H9 (cell line): ENCODE results near the gene NPIPA2. TPM values are rescaled to one million over a fixed set of nuclear protein-coding genes. Genes with fewer than 3 reads are reported as not detected.
"Not testable (repeated sequence)": the region's sequence is repeated elsewhere in the genome, so short reads cannot be mapped to it uniquely, and the experiment has no call there.

Experiments used
- DNase-seq: peaks from one replicate; pipeline ENCODE4 v3.0.0-alpha.2; 2017
- H2AFZ ChIP-seq: one replicate; pipeline ENCODE4 v1.6.1; 2013; ENCODE audit warnings: mild to moderate bottlenecking, low read length, control low read depth, moderate library complexity
- H2AK5ac ChIP-seq: 2 replicates; pipeline ENCODE4 v1.6.1; 2013; ENCODE audit warnings: low read length, control low read depth, mixed read lengths; ENCODE audit not compliant: insufficient read length
- H2BK120ac ChIP-seq: one replicate; pipeline ENCODE4 v1.6.1; 2013; ENCODE audit warnings: low read depth, mild to moderate bottlenecking, low read length, control low read depth, inconsistent platforms; ENCODE audit not compliant: poor library complexity, severe bottlenecking
- H2BK12ac ChIP-seq: 2 replicates; pipeline ENCODE4 v1.6.1; 2013; ENCODE audit warnings: low read length, control low read depth, mixed read lengths, low read depth; ENCODE audit not compliant: insufficient read length
- H2BK15ac ChIP-seq: 2 replicates; pipeline ENCODE4 v1.6.1; 2013; ENCODE audit warnings: low read depth, low read length, control low read depth
- H2BK20ac ChIP-seq: one replicate; pipeline ENCODE4 v1.6.1; 2013; ENCODE audit warnings: low read depth, mild to moderate bottlenecking, low read length, control low read depth, inconsistent platforms; ENCODE audit not compliant: poor library complexity, severe bottlenecking
- H2BK5ac ChIP-seq: 2 replicates; pipeline ENCODE4 v1.6.1; 2013; ENCODE audit warnings: low read length, control low read depth, mixed read lengths; ENCODE audit not compliant: insufficient read length
- H3K14ac ChIP-seq: 2 replicates; pipeline ENCODE4 v1.6.1; 2013; ENCODE audit warnings: low read length, control low read depth; ENCODE audit not compliant: insufficient read depth
- H3K18ac ChIP-seq: 2 replicates; pipeline ENCODE4 v1.6.1; 2013; ENCODE audit warnings: low read depth, mild to moderate bottlenecking, mixed read lengths, low read length, control low read depth; ENCODE audit not compliant: insufficient read length
- H3K23ac ChIP-seq: 2 replicates; pipeline ENCODE4 v1.6.1; 2013; ENCODE audit warnings: low read length, control low read depth, mixed read lengths, low read depth; ENCODE audit not compliant: insufficient read length
- H3K23me2 ChIP-seq: 2 replicates; pipeline ENCODE4 v1.6.1; 2013; ENCODE audit warnings: low read depth, mild to moderate bottlenecking, mixed read lengths, low read length, control low read depth; ENCODE audit not compliant: insufficient read length, poor library complexity, severe bottlenecking
- H3K27ac ChIP-seq: 2 replicates; pipeline ENCODE4 v1.5.1; 2013; ENCODE audit warnings: low read length, control low read depth, mixed read lengths, low read depth; ENCODE audit not compliant: insufficient read length
- H3K27me3 ChIP-seq: 2 replicates; pipeline ENCODE4 v1.6.1; 2013; ENCODE audit warnings: low read length, control low read depth, inconsistent platforms; ENCODE audit not compliant: insufficient read depth
- H3K4ac ChIP-seq: 2 replicates; pipeline ENCODE4 v1.6.1; 2013; ENCODE audit warnings: low read depth, mild to moderate bottlenecking, control low read depth, inconsistent platforms, low read length, moderate library complexity
- H3K4me1 ChIP-seq: 2 replicates; pipeline ENCODE4 v1.6.1; 2013; ENCODE audit warnings: low read length, control low read depth, inconsistent platforms; ENCODE audit not compliant: insufficient read depth
- H3K4me2 ChIP-seq: 2 replicates; pipeline ENCODE4 v1.6.1; 2013; ENCODE audit warnings: low read length, control low read depth, mixed read lengths; ENCODE audit not compliant: insufficient read length, insufficient read depth
- H3K56ac ChIP-seq: 2 replicates; pipeline ENCODE4 v1.6.1; 2013; ENCODE audit warnings: low read depth, mild to moderate bottlenecking, mixed read lengths, low read length, control low read depth; ENCODE audit not compliant: insufficient read length
- H3K79me1 ChIP-seq: 2 replicates; pipeline ENCODE4 v1.6.1; 2013; ENCODE audit warnings: low read depth, mild to moderate bottlenecking, moderate library complexity, low read length, control low read depth, inconsistent platforms; ENCODE audit not compliant: insufficient read depth, poor library complexity, severe bottlenecking
- H3K79me2 ChIP-seq: 2 replicates; pipeline ENCODE4 v1.6.1; 2013; ENCODE audit warnings: low read length, control low read depth, inconsistent platforms; ENCODE audit not compliant: insufficient read depth
- H3K9ac ChIP-seq: 2 replicates; pipeline ENCODE4 v1.6.1; 2013; ENCODE audit warnings: low read length, control low read depth, mixed read lengths; ENCODE audit not compliant: insufficient read length; ENCODE audit errors: extremely low read depth
- H3K9me3 ChIP-seq: one replicate; pipeline ENCODE4 v1.6.1; 2013; ENCODE audit warnings: low read depth, low read length, inconsistent platforms; ENCODE audit not compliant: control insufficient read depth
- H3T11ph ChIP-seq: one replicate; pipeline ENCODE4 v1.6.1; 2013; ENCODE audit warnings: mild to moderate bottlenecking, low read length, control low read depth, inconsistent platforms
- H4K20me1 ChIP-seq: one replicate; pipeline ENCODE4 v1.6.1; 2013; ENCODE audit not compliant: control insufficient read depth, insufficient read length, insufficient read depth
- H4K5ac ChIP-seq: 2 replicates; pipeline ENCODE4 v1.6.1; 2013; ENCODE audit warnings: low read depth, mild to moderate bottlenecking, mixed read lengths, low read length, control low read depth; ENCODE audit not compliant: insufficient read length
- H4K8ac ChIP-seq: replicated peaks from 2 replicates; pipeline ENCODE4 v1.6.1; 2013; ENCODE audit warnings: low read length, control low read depth, mixed read lengths, low read depth; ENCODE audit not compliant: insufficient read length
- H4K91ac ChIP-seq: 2 replicates; pipeline ENCODE4 v1.6.1; 2013; ENCODE audit warnings: low read depth, mild to moderate bottlenecking, moderate library complexity, mixed read lengths, low read length, control low read depth; ENCODE audit not compliant: insufficient read length
- H3K27ac Mint-ChIP-seq, 3 experiments: 2 replicates in 2 of 3; 3 replicates in 1 of 3; pipeline ENCODE4 v1.8.0; 2020 to 2021; ENCODE audit warnings: mixed read lengths in 3 of 3, mild to moderate bottlenecking in 1 of 3, moderate library complexity in 1 of 3
- H3K27me3 Mint-ChIP-seq: 2 replicates; pipeline ENCODE4 v1.8.0; 2021; ENCODE audit warnings: low read depth, mild to moderate bottlenecking, moderate library complexity, mixed read lengths
- H3K36me3 Mint-ChIP-seq, 3 experiments: 2 replicates in 2 of 3; 3 replicates in 1 of 3; pipeline ENCODE4 v1.8.0; 2020 to 2021; ENCODE audit warnings: low read depth in 3 of 3, mixed read lengths in 3 of 3; ENCODE audit not compliant: insufficient read depth in 1 of 3
- H3K4me1 Mint-ChIP-seq, 2 experiments: 2 replicates each; pipeline ENCODE4 v1.8.0; 2020; ENCODE audit warnings: mixed read lengths in 2 of 2
- H3K4me3 Mint-ChIP-seq, 2 experiments: 2 replicates in 1 of 2; 3 replicates in 1 of 2; pipeline ENCODE4 v1.8.0; 2020 to 2021; ENCODE audit warnings: mild to moderate bottlenecking in 2 of 2, mixed read lengths in 2 of 2, moderate library complexity in 1 of 2
- H3K9me3 Mint-ChIP-seq, 2 experiments: 2 replicates in 1 of 2; 3 replicates in 1 of 2; pipeline ENCODE4 v1.8.0; 2020; ENCODE audit warnings: mild to moderate bottlenecking in 2 of 2, mixed read lengths in 2 of 2, moderate library complexity in 1 of 2
- WGBS: extraction: QIAGEN DNeasy Blood & Tissue Kit; methylation state at CpG from one replicate; pipeline ENCODE4 v1.1.7; 2013; ENCODE audit warnings: missing lambda C conversion rate, low lambda C conversion rate, mixed read lengths; ENCODE audit not compliant: insufficient read length; ENCODE audit errors: extremely low coverage; 5-methylcytosine and 5-hydroxymethylcytosine counted together
- total RNA-seq: library from RNA; stranded (reverse); gene quantifications from 2 replicates; pipeline ENCODE4 v1.2.1, GENCODE V29; 2021

Gene NPIPA2
- total RNA-seq, 1 experiment from 2014 or later = 16.6 TPM

- H3K56ac ChIP-seq, H3K9me3 Mint-ChIP-seq, H3K18ac ChIP-seq, H4K91ac ChIP-seq, H2AFZ ChIP-seq, H3K4me1 ChIP-seq, H2BK12ac ChIP-seq, H4K8ac ChIP-seq, H2AK5ac ChIP-seq, H3K4ac ChIP-seq, H4K20me1 ChIP-seq, H3K14ac ChIP-seq, H4K5ac ChIP-seq, H3K27ac Mint-ChIP-seq, H3K4me1 Mint-ChIP-seq, H3K27me3 ChIP-seq, H3K9ac ChIP-seq, DNase-seq, H3K27me3 Mint-ChIP-seq, H3K4me2 ChIP-seq, H3K27ac ChIP-seq, H2BK20ac ChIP-seq, H3K23me2 ChIP-seq, H3T11ph ChIP-seq, H2BK15ac ChIP-seq, H3K79me1 ChIP-seq, H3K9me3 ChIP-seq, H3K36me3 Mint-ChIP-seq, H3K79me2 ChIP-seq, H2BK5ac ChIP-seq, H2BK120ac ChIP-seq, H3K4me3 Mint-ChIP-seq, H3K23ac ChIP-seq: not testable (repeated sequence)
- WGBS = no CpG with 5 or more reads among the region's 73 CpGs
Measured at GRCh38 chr16:14703156-14704011, 38.9 kb upstream of the NPIPA2 start, which contains the start of gene NPIPA3. NPIPA3 (plus strand) TSS chr16:14703411; CDS start chr16:14708944, 5,533 bp downstream.

- H2BK15ac ChIP-seq, H3K9me3 ChIP-seq, H3K27me3 ChIP-seq, H3K4me1 Mint-ChIP-seq, H2AK5ac ChIP-seq, H3T11ph ChIP-seq, H3K27me3 Mint-ChIP-seq, H3K9ac ChIP-seq, H3K9me3 Mint-ChIP-seq, H3K23ac ChIP-seq, H3K56ac ChIP-seq, H3K14ac ChIP-seq, H2AFZ ChIP-seq, H3K79me1 ChIP-seq, H2BK20ac ChIP-seq, H3K4me1 ChIP-seq, H3K79me2 ChIP-seq, H3K27ac Mint-ChIP-seq, H3K4me2 ChIP-seq, DNase-seq, H3K36me3 Mint-ChIP-seq, H4K5ac ChIP-seq, H3K18ac ChIP-seq, H3K4ac ChIP-seq, H3K23me2 ChIP-seq, H2BK5ac ChIP-seq, H4K91ac ChIP-seq, H3K27ac ChIP-seq, H2BK12ac ChIP-seq, H3K4me3 Mint-ChIP-seq, H4K8ac ChIP-seq, H2BK120ac ChIP-seq, H4K20me1 ChIP-seq: not testable (repeated sequence)
- WGBS = no CpG with 5 or more reads among the region's 28 CpGs
Measured at GRCh38 chr16:14733233-14733632, 9.1 kb upstream of the NPIPA2 start.
